ENCODE data around the gene AKT1. TPM values are rescaled to one million over a fixed set of nuclear protein-coding genes. Genes with fewer than 3 reads are reported as not detected.

Gene AKT1
- total RNA-seq, 3 donors from 2014 or later, result 122 to 176 (median 128) TPM

DNA sequence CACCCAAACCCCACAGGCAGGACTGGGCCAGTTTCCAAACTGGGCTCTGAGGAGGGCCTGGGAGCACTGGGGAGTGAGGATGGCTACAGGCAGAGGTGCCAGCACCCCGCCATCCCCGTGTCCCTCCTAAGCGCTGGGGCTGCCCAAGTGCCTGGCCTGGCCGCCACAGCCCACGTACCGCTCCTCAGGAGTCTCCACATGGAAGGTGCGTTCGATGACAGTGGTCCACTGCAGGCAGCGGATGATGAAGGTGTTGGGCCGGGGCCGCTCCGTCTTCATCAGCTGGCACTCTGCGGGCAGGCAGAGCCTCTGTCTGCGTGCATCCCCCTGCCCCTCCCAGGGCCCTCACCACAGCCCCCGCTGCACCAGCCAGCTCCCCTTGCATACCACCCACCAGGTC lies 19.1 kb downstream of the AKT1 start:
- intact Hi-C loops (cut with DNase I, micrococcal nuclease), result no loop called here
- TF ChIP-seq, protein P1, sequence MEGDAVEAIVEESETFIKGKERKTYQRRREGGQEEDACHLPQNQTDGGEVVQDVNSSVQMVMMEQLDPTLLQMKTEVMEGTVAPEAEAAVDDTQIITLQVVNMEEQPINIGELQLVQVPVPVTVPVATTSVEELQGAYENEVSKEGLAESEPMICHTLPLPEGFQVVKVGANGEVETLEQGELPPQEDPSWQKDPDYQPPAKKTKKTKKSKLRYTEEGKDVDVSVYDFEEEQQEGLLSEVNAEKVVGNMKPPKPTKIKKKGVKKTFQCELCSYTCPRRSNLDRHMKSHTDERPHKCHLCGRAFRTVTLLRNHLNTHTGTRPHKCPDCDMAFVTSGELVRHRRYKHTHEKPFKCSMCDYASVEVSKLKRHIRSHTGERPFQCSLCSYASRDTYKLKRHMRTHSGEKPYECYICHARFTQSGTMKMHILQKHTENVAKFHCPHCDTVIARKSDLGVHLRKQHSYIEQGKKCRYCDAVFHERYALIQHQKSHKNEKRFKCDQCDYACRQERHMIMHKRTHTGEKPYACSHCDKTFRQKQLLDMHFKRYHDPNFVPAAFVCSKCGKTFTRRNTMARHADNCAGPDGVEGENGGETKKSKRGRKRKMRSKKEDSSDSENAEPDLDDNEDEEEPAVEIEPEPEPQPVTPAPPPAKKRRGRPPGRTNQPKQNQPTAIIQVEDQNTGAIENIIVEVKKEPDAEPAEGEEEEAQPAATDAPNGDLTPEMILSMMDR (IDR thresholded peaks at IDR 0.05), result no peak
- DNase-seq (no peak), ATAC-seq (no peak)
- Histone ChIP-seq H3K36me3 (ENCODE audit: low read depth) (no peaks in the 10 kb centered on the region), H3K4me1 (ENCODE audit: low read depth) (no peaks in the 10 kb centered on the region), H3K9me3 (no peaks in the 10 kb centered on the region), H3K4me3 (no peak overlapping the region)

DNA sequence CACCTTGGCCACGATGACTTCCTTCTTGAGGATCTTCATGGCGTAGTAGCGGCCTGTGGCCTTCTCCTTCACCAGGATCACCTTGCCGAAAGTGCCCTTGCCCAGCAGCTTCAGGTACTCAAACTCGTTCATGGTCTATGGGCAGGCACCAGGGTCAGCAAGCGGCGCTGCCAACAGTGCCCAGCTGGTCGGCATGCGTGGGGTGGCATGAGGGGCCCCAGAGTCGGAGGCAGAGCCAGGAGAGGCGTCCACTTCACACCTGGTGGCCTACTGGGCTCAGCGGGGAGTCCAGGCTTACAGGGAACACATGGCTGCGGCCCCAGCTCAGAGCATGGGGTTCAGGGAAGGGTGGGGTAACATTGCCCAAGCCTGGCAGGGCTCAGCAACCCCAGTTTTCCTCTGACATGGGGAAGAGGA lies 20.5 kb downstream of the AKT1 start:
- Histone ChIP-seq H3K4me1 (ENCODE audit: low read depth) (no peaks in the 10 kb centered on the region), H3K36me3 (ENCODE audit: low read depth) (no peaks in the 10 kb centered on the region), H3K4me3 (no peak overlapping the region), H3K9me3 (no peaks in the 10 kb centered on the region)
- intact Hi-C loops (cut with DNase I, micrococcal nuclease), result no loop called here
- TF ChIP-seq, protein P1 (IDR thresholded peaks at IDR 0.05), result no peak
- DNase-seq (no peak), ATAC-seq (no peak)

DNA sequence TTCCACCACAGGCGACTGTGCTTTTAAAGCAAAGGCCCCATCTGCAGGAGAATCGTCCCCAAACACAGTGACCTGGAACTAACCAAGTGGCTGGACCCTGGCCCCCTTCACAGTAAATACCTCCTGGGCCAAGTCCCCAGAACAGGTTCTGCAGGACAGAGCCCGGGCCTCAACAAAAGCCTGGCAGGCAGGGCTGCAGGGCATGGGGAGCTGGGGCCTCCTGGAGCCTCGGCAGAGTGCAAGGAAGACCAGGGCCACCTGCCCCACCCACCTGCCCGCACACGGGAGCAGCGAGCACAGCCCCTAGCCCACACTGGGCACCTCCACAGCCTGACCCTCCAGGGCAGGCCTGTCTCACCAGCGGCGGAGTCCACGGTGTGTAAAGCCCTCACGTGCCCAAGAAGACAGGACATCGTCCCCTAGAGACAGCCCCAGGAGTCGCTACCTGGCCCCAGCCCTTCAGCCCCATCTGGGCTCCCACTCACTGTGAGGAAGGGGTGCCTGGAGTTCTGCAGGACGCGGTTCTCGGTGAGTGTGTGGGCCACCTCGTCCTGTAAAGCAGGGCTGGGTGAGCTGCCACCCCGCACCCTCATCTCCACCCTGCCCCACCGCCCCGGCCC lies 21.0 kb downstream of the AKT1 start:
- intact Hi-C loops (cut with DNase I, micrococcal nuclease), result no loop called here
- TF ChIP-seq, protein P1 (IDR thresholded peaks at IDR 0.05), result no peak
- ATAC-seq, result no peak
- DNase-seq, result no peak
- no peak overlapping the region for H3K4me3 ChIP-seq
- H3K36me3 ChIP-seq (ENCODE audit: low read depth), result no peaks in the 10 kb centered on the region
- H3K9me3 ChIP-seq, result no peaks in the 10 kb centered on the region
- H3K4me1 ChIP-seq (ENCODE audit: low read depth), result no peaks in the 10 kb centered on the region

DNA sequence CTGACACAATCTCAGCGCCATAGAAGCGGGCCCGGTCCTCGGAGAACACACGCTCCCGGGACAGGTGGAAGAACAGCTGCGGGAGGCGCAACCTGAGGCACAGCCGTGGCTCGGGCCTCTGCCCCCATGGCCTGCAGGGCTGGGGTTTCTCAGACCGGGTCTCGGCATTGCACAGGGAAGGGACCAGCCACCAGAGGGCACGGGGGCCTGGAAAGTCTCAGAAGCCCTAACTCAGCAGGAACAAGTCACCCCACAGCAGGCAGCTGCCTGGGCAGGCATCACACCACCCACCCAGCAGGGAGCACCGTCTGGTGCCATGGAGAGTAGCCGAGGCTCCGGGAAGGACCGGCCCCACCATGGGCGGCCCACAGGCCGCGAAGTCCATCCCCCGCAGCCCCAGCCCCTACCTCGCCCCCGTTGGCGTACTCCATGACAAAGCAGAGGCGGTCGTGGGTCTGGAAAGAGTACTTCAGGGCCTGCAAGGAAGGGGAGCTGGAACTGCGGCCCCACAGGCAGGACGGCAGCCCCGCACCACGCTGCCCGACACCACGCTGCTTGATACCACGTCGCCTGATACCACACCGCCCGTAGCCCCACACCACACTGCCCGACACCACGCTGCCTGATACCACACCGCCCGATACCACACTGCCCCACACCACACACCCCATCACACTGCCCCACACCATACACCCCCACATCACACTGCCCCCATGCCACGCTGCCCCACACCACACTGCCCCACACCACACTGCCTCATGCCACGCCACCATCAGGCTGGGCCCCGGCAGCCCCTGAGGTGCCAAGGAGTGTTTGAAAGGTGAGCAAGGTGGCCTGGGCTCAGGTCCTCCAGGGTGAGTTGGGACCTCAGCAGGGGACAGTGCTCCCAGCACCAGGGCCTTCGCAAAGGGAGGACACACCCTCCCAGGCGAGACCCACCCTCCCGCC lies 21.8 kb downstream of the AKT1 start:
- intact Hi-C loops (cut with DNase I, micrococcal nuclease), result no loop called here
- TF ChIP-seq, protein P1 (IDR thresholded peaks at IDR 0.05), result no peak

DNA sequence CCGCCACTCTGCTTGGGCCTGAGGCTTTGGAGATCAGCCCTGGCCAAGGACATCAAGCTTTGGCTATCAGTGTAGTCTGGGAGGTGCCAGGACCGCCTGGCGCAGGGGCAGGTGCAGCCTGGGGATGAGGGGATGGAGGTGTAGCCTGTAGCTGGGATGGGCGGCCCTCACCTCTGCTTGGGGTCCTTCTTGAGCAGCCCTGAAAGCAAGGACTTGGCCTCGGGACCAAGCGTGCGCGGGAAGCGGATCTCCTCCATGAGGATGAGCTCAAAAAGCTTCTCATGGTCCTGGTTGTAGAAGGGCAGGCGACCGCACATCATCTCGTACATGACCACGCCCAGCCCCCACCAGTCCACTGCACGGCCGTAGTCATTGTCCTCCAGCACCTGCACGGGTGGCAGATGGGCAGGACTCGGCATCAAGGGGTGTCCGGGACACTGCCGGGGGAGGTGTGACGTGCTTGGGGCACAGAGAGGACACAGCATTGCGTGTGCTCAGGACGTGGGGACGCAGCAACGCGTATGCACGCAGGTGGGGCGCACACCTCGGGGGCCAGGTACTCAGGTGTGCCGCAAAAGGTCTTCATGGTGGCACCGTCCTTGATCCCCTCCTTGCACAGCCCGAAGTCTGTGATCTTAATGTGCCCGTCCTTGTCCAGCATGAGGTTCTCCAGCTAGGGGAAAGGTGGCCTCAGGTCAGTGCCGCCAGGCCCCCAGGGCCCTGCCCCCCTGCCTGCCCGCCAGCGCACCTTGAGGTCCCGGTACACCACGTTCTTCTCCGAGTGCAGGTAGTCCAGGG lies 22.6 kb downstream of the AKT1 start:
- no peaks in the 10 kb centered on the region for H3K9me3 ChIP-seq
- H3K36me3 ChIP-seq (ENCODE audit: low read depth), result no peaks in the 10 kb centered on the region
- DNase-seq (no peak), ATAC-seq (no peak)
- H3K4me3 ChIP-seq, result no peak overlapping the region
- TF ChIP-seq, protein P1 (IDR thresholded peaks at IDR 0.05), result no peak
- intact Hi-C loops (cut with DNase I, micrococcal nuclease), result no loop called here
- H3K4me1 ChIP-seq (ENCODE audit: low read depth), result no peaks in the 10 kb centered on the region

More for the DNA sequence above, 21.8 kb downstream of the AKT1 start:
- ATAC-seq, result no peak
- no peak overlapping the region for H3K4me3 ChIP-seq
- DNase-seq, result no peak
- H3K9me3 ChIP-seq, result no peaks in the 10 kb centered on the region
- H3K36me3 ChIP-seq (ENCODE audit: low read depth), result no peaks in the 10 kb centered on the region
- H3K4me1 ChIP-seq (ENCODE audit: low read depth), result no peaks in the 10 kb centered on the region
